A673 (cell line): ENCODE results near the gene PRR14.

Experiments
- EZH2 ChIP-seq: fragments of 200-600 bp; sonication (generic); IDR thresholded peaks from 2 replicates; pipeline ENCODE4 v1.6.1; 2017; ENCODE audit warnings: borderline replicate concordance, low read depth, mild to moderate bottlenecking, mixed read lengths, antibody characterized with exemption, low read length; ENCODE audit not compliant: poor library complexity, severe bottlenecking
- TF ChIP-seq, protein P1 (sequence below): fragments of 300-800, 200-600 bp; sonication (generic); conservative IDR thresholded peaks from 2 replicates; pipeline ENCODE4 v1.5.1; 2017; ENCODE audit warnings: low read depth, mild to moderate bottlenecking, antibody characterized with exemption, low read length, moderate library complexity, mixed read lengths

- TF ChIP-seq, protein P1, sequence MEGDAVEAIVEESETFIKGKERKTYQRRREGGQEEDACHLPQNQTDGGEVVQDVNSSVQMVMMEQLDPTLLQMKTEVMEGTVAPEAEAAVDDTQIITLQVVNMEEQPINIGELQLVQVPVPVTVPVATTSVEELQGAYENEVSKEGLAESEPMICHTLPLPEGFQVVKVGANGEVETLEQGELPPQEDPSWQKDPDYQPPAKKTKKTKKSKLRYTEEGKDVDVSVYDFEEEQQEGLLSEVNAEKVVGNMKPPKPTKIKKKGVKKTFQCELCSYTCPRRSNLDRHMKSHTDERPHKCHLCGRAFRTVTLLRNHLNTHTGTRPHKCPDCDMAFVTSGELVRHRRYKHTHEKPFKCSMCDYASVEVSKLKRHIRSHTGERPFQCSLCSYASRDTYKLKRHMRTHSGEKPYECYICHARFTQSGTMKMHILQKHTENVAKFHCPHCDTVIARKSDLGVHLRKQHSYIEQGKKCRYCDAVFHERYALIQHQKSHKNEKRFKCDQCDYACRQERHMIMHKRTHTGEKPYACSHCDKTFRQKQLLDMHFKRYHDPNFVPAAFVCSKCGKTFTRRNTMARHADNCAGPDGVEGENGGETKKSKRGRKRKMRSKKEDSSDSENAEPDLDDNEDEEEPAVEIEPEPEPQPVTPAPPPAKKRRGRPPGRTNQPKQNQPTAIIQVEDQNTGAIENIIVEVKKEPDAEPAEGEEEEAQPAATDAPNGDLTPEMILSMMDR, result no peak
- TF ChIP-seq EZH2, result no peak
These were observed 6.4 kb upstream of the PRR14 start for GRCh38 chr16:30644334-30644830.
